ENCODE measurements around the gene STRN4. TPM values are rescaled to one million over a fixed set of nuclear protein-coding genes. Genes with fewer than 3 reads are reported as not detected.

Gene STRN4
- total and polyA plus RNA-seq, 9 of the 15 experiments (the other 6 are each of a cell fraction or from before 2014, with no cell fraction given), result 0.62 to 83.7 (median 36.9) TPM

GRCh38 chr19:46787040-46787330 lies 40.7 kb upstream of the STRN4 start:
- DNase-seq (ENCODE audit: extremely low read depth in 1 of 4, low spot score in 3 of 4) (no peak), FAIRE-seq (no peak), ATAC-seq (no peak)
- Histone ChIP-seq H3K9me3 (replicated peaks; ENCODE audit: control insufficient read depth, insufficient read depth, low read depth, low read length) (no peaks in the 10 kb centered on the region), H3K27me3 (ENCODE audit: control insufficient read depth in 2 of 2, insufficient read depth in 2 of 2, low read length in 2 of 2) (no peaks in the 10 kb centered on the region), H3K27ac (ENCODE audit: extremely low read depth, low read depth, low read length) (peak overlapping the region; percentile 95), H3K36me3 (ENCODE audit: control insufficient read depth, insufficient read depth, low read length) (peaks cover 47% of the 10 kb centered on the region), H3K4me3 (peak overlapping the region; percentile 91), H3K9ac (ENCODE audit: insufficient read depth in 1 of 2, low read depth in 2 of 2, low read length in 2 of 2) (peak overlapping the region; percentile 99), H4K20me1 (replicated peaks; ENCODE audit: control insufficient read depth, insufficient read depth, low read length) (peaks cover 47% of the 10 kb centered on the region), H2AFZ (ENCODE audit: low read depth, low read length) (no peak overlapping the region), H3K9me1 (ENCODE audit: control insufficient read depth, insufficient read depth, low read length) (peaks cover 5% of the 10 kb centered on the region), H3K4me1 (replicated peaks in 1 of 2; ENCODE audit: control insufficient read depth in 2 of 2, insufficient read depth in 2 of 2, low read length in 2 of 2) (peaks cover 30 to 49% of the 10 kb centered on the region in 2 experiments), H3K79me2 (ENCODE audit: control insufficient read depth, insufficient read depth, low read length) (peaks cover 67% of the 10 kb centered on the region), H3K4me2 (ENCODE audit: insufficient read depth, low read length) (peak overlapping the region; percentile 92)
- ChIA-PET CTCF (ENCODE audit: low intra/inter-chr PET ratio) (no interaction called here), POLR2A (interaction anchor here (0.6 to 5.9 kb wide), 20 partner anchors 11 to 1785 kb away, joined by 3 to 89 read pairs (median 4); partner anchors contain the start of gene DACT3)
- WGBS (ENCODE audit: insufficient coverage, low coverage, missing lambda C conversion rate), result 0% methylated on average over 4 of the region's 5 CpGs
- intact Hi-C loops (cut with micrococcal nuclease) (loop anchor here (5.0 kb wide), 1 partner anchor 40 kb away; no protein-coding TSS in a partner anchor), in situ Hi-C loops (cut with MboI) (no loop called here)
- no TSS peak for BruUV-seq (replicated peaks)
- TF ChIP-seq, protein P1, sequence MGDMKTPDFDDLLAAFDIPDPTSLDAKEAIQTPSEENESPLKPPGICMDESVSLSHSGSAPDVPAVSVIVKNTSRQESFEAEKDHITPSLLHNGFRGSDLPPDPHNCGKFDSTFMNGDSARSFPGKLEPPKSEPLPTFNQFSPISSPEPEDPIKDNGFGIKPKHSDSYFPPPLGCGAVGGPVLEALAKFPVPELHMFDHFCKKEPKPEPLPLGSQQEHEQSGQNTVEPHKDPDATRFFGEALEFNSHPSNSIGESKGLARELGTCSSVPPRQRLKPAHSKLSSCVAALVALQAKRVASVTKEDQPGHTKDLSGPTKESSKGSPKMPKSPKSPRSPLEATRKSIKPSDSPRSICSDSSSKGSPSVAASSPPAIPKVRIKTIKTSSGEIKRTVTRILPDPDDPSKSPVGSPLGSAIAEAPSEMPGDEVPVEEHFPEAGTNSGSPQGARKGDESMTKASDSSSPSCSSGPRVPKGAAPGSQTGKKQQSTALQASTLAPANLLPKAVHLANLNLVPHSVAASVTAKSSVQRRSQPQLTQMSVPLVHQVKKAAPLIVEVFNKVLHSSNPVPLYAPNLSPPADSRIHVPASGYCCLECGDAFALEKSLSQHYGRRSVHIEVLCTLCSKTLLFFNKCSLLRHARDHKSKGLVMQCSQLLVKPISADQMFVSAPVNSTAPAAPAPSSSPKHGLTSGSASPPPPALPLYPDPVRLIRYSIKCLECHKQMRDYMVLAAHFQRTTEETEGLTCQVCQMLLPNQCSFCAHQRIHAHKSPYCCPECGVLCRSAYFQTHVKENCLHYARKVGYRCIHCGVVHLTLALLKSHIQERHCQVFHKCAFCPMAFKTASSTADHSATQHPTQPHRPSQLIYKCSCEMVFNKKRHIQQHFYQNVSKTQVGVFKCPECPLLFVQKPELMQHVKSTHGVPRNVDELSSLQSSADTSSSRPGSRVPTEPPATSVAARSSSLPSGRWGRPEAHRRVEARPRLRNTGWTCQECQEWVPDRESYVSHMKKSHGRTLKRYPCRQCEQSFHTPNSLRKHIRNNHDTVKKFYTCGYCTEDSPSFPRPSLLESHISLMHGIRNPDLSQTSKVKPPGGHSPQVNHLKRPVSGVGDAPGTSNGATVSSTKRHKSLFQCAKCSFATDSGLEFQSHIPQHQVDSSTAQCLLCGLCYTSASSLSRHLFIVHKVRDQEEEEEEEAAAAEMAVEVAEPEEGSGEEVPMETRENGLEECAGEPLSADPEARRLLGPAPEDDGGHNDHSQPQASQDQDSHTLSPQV (IDR thresholded peaks at IDR 0.05), result 0 out of 2 replicates have a peak, but pooled peaks have one; percentile 2
- 0 out of 4 replicates have a peak, but pooled peaks of 1 of the 2 experiments have one; percentile 6 for TF ChIP-seq SIN3A (IDR thresholded peaks at IDR 0.05; ENCODE audit: borderline replicate concordance in 2 of 2, control insufficient read depth in 1 of 2, low read depth in 2 of 2, low read length in 2 of 2)
- TF ChIP-seq ZBTB1 (CRISPR knock-in tag; IDR thresholded peaks at IDR 0.05; ENCODE audit: borderline replicate concordance, low read depth), result no peak
- TF ChIP-seq, protein P2, sequence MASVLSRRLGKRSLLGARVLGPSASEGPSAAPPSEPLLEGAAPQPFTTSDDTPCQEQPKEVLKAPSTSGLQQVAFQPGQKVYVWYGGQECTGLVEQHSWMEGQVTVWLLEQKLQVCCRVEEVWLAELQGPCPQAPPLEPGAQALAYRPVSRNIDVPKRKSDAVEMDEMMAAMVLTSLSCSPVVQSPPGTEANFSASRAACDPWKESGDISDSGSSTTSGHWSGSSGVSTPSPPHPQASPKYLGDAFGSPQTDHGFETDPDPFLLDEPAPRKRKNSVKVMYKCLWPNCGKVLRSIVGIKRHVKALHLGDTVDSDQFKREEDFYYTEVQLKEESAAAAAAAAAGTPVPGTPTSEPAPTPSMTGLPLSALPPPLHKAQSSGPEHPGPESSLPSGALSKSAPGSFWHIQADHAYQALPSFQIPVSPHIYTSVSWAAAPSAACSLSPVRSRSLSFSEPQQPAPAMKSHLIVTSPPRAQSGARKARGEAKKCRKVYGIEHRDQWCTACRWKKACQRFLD (CRISPR knock-in tag; IDR thresholded peaks at IDR 0.05), result peak; percentile 67; the same call in 1 of the 2 replicates
- 0 out of 2 replicates have a peak, but pooled peaks have one; percentile 14 for TF ChIP-seq CUX1 (CRISPR knock-in tag; IDR thresholded peaks at IDR 0.05)
- no peak for TF ChIP-seq FOXA1 (IDR thresholded peaks at IDR 0.05; ENCODE audit: borderline replicate concordance)
- no peak for TF ChIP-seq YY1 (IDR thresholded peaks at IDR 0.05; ENCODE audit: borderline replicate concordance in 1 of 3, control insufficient read depth in 1 of 3, extremely low read depth in 1 of 3, insufficient read depth in 3 of 3, insufficient read length in 1 of 3, insufficient replicate concordance in 2 of 3, low read depth in 1 of 3, low read length in 2 of 3)
- TF ChIP-seq POLR2H (tag; IDR thresholded peaks at IDR 0.05; ENCODE audit: low read depth), result 0 out of 2 replicates have a peak, but pooled peaks have one; percentile 24
- 0 out of 2 replicates have a peak, but pooled peaks have one; percentile 82 for TF ChIP-seq RAD51 (IDR thresholded peaks at IDR 0.05; ENCODE audit: borderline replicate concordance, low read depth)
